Measurements from ENCODE around the gene PCP4.

PCP4 gene

GRCh38 chr21:39958731-39959130 is 91.5 kb downstream of the PCP4 start:
- H3K4me3 ChIP-seq (ENCODE audit: low read length): no peak overlapping the region
- TF ChIP-seq ZNF274 (IDR thresholded peaks at IDR 0.05; ENCODE audit: low read depth, low read length): no peak

- no peak overlapping the region for H3K4me3 ChIP-seq (ENCODE audit: low read length)
- TF ChIP-seq ZNF274 (IDR thresholded peaks at IDR 0.05; ENCODE audit: low read depth, low read length): no peak
These were observed 94.0 kb downstream of the PCP4 start for GRCh38 chr21:39961251-39961650.

- TF ChIP-seq ZNF274 (IDR thresholded peaks at IDR 0.05; ENCODE audit: low read depth, low read length): no peak
- no peak overlapping the region for H3K4me3 ChIP-seq (ENCODE audit: low read length)
These were observed 97.8 kb downstream of the PCP4 start for GRCh38 chr21:39965026-39965425.

DNA sequence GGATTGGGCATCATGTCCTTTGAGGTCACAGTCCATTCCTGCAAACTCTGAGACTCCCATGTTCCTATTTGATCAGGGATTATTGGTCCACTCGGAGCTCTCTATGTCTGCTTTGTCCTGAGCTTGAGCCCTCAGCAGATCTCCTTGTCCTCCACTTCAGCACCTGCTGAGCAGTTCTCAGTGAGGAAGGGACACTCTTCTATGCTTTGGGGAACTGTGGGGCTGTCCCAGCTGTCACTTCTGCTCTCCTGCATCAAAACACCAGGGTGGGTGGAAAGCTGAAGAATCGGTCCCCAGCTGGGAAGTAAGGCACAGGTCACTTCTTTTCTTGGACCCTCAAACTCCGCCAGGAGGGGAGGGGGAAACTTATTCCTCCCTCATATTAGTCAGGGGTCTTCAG is 99.5 kb downstream of the PCP4 start:
- H3K4me3 ChIP-seq (ENCODE audit: low read length): no peak overlapping the region
- no peak for TF ChIP-seq ZNF274 (IDR thresholded peaks at IDR 0.05; ENCODE audit: low read depth, low read length)

GRCh38 chr21:39968010-39968409 is 100.8 kb downstream of the PCP4 start:
- H3K4me3 ChIP-seq (ENCODE audit: low read length): no peak overlapping the region
- TF ChIP-seq ZNF274 (IDR thresholded peaks at IDR 0.05; ENCODE audit: low read depth, low read length): no peak

GRCh38 chr21:39969691-39970364 is 102.6 kb downstream of the PCP4 start:
- no peak for TF ChIP-seq ZNF274 (IDR thresholded peaks at IDR 0.05; ENCODE audit: low read depth, low read length)
- no peak overlapping the region for H3K4me3 ChIP-seq (ENCODE audit: low read length)

DNA sequence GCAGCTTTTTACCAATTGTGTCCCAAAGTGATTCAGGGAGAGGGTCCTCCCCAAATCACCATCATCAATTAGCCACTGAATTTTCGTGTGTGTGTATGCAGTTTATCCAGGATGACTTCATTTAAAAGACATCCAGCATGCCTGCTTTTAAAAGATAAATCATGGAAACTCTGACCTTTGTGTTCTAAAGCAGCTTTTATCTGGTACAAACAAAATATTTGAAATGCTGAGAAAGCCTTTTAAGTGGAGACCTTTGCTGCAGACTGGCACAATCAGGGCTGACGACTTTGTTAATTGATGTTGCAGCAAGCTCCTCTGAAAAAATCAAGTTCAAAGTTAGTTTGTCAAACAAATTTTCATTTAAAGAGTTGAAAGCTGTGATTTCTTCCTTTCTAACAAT is 104.7 kb downstream of the PCP4 start:
- H3K4me3 ChIP-seq (ENCODE audit: low read length): no peak overlapping the region
- no peak for TF ChIP-seq ZNF274 (IDR thresholded peaks at IDR 0.05; ENCODE audit: low read depth, low read length)

DNA sequence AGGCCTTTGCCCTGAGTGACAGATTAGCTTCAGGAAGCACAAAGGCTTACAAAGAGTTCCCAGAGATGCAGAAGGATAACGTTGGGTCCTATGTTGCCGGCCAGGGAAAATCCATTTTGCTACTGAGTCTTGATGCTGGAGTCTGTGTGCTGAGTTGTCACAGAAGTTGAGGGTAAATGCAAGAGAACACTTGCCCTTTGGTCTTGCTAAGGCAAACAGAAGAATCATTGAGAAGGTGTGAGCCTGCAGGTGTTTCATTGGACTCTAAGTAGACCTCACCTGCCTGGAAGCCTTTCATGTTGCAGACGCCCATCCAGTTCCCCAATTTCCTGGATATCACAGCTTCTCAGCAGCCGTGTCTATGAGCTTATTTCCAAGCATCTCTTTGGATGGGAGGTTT is 105.2 kb downstream of the PCP4 start:
- no peak overlapping the region for H3K4me3 ChIP-seq (ENCODE audit: low read length)
- no peak for TF ChIP-seq ZNF274 (IDR thresholded peaks at IDR 0.05; ENCODE audit: low read depth, low read length)

DNA sequence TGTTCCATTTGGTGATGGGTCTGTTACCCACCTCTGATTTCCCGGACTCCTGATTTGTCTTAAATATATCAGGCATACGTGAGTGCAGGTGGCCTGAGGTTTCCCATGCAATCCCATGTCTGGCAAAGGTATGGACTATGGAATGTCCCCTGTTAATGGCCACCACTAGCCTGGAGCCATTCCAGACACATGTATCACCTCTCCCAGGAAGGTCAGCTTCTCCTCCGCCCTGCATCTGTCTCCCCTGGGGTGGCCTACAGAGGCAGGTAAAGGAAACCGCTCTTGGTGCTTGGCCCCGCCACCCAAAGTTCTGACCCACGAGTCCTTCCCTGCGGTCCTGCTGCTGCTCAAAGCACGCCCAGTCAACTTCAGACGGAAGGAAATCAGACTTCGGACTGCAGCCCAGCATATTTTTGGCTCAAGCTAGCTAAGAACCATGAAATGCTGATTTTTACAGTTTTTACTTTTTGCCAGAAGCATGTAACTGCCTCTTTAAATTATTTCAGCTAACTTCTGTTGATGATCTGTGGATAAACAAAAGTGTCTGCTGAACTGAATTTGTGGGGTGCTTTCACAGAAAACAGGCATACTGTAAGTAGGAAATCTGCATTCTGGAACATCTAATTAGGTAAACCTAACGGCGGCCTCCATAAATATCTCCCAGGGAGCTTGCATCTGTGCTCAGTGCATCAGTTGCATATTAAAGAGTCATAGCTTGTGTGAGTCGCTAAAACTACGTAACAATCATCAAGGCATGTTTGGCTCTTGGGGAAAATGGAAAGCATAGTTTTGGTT is 105.9 kb downstream of the PCP4 start:
- no peak for TF ChIP-seq ZNF274 (IDR thresholded peaks at IDR 0.05; ENCODE audit: low read depth, low read length)
- no peak overlapping the region for H3K4me3 ChIP-seq (ENCODE audit: low read length)

DNA sequence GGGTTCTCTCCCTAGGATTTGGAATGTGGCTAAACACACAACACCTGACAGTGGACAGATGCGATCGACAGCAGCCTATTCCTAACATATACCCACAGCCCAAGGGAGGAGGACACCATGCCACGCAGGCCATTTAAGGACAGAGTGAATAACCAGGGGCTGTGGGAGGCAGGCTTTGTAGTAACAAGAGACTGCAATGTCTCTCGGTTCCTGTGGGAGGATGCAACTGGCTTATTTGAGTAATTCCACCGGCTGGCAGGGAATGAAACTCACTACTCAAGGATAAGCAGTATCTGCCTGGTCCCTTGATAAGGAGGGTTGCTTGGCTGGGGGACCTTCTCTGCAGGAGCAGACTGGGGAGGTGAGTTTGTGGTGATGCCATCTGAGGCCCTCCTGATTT is 109.6 kb downstream of the PCP4 start:
- no peak overlapping the region for H3K4me3 ChIP-seq (ENCODE audit: low read length)
- TF ChIP-seq ZNF274 (IDR thresholded peaks at IDR 0.05; ENCODE audit: low read depth, low read length): no peak

Measured in GM08714 (cell line).